ENCODE measurements around the gene CCL8. TPM values are rescaled to one million over a fixed set of nuclear protein-coding genes. Genes with fewer than 3 reads are reported as not detected.
A peak's percentile ranks its signal among the peaks of the same experiment; 100 is the strongest.
"Not testable (repeated sequence)": the region's sequence is repeated elsewhere in the genome, so short reads cannot be mapped to it uniquely, and the experiment has no call there.

CCL8 gene
- total RNA-seq, 1 donor from 2014 or later = not detected

DNA sequence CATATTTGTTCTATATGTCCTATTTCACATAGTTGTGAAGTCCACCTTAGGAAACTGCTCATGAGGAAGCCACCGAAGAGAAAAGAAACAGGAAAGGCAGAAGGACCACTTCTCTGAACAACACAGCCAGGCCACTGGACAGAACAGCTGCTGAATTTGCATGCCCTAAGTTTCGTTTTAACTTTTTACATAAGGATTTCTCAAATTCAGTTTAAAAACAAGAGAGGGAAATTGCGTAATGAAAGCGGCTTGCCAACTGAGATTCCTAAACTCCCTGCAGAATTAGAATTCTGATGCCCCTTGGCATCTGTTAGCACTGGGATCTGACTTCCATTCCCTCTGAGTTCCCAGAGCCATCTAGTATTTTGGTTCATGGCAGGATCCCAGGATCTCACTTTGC is 5.0 kb upstream of the CCL8 start:
- DNase-seq (ENCODE audit: low read depth) = no peak

DNA sequence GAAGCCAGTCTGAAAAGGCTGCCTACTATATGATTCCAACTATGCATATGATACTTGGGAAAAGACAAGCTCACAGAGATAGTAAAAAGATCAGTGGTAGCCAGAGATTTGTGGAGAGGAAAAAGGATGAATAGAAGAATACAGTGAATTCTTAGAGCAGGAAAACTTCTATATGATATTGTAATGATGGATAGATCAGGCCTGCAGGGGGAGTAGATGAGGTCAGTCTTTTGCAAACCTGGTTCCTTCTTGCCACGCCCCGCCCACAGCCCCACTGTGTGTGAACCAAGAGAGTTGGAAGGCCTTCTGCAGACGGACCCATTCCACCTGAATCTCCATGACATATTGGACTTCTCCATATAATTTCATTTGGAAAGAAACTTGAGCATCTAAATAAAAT is 761 bp upstream of the CCL8 start:
- DNase-seq (ENCODE audit: low read depth) = no peak

DNA sequence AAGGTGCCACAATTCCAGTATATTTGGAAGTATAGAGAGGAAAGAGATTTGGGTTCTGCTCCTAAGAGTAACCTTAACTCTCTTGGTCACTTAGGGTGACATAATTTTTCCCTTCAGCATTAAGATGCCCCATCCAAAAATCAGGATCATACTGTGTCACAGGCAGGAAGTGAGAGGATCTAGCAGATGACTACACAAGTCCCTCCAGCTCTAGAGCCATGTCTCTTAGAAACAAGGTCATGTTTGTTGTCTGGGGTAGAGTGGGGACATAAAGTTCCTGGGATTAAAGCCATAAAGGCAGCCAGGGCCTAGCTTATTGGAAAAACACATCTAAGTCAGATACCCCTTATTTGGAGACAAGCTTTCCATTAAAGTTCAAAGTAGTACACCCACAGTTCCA is 2.7 kb downstream of the CCL8 start:
- DNase-seq (ENCODE audit: low read depth) = no peak

DNA sequence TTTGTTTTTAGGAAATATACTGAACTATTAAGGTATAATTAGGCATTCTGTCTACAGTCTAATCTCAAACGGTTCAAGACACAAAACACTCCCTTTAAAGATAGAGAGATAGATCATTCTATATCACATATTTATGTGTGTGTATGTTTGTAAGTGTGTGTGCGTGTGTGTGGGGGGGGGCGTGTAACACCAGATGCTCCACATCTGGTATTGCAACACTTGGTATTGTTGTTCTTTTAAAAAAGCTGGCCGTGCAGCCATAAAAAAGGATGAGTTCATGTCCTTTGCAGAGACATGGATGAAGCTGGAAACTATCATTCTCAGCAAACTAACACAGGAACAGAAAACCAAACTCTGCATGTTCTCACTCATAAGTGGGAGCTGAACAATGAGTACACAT is 8.3 kb downstream of the CCL8 start:
- DNase-seq (ENCODE audit: low read depth) = not testable (repeated sequence)

DNA sequence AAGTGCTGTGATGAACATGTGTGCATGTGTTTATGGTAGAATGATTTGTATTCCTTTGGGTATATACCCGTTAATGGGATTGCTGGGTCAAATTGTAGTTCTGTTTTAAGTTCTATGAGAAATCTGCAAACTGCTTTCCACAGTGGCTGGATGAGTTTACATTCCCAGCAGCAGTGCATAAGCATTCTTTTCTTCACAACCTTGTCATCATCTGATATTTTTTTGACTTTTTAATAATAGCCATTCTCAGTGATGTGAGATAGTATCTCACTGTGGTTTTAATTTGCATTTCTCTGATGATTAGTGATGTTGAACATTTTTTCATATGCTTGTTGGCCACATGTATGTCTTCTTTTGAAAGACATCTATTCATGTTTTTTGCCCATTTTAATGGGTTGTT is 18.5 kb downstream of the CCL8 start:
- no peak for DNase-seq (ENCODE audit: low read depth)

DNA sequence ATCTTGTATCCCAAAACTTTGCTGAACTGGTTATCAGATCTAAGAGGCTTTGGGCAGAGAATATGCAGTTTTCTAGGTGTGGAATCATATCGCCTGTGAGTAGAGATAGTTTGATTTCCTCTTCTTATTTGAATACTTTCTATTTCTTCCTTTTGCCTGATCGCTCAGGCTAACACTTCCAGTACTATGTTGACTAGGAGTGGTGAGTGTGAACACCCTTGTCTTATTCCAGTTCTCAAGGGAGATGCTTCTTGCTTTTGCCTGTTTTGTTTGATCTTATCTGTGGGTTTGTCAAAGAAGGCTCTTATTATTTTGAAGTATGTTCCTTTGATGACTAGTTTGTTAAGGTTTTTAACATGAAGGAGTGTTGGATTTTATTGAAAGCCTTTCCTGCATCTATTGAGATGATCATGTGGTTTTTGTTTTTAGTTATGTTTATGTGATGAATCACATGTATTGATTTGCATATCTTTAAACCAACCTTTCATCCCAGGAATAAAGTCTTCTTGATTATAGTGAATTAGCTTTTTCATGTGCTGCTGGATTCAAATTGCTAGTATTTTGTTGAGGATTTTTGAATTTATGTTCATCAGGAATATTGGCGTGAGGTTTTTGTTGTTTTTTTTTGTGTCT is 20.0 kb downstream of the CCL8 start:
- no peak for DNase-seq (ENCODE audit: low read depth)

DNA sequence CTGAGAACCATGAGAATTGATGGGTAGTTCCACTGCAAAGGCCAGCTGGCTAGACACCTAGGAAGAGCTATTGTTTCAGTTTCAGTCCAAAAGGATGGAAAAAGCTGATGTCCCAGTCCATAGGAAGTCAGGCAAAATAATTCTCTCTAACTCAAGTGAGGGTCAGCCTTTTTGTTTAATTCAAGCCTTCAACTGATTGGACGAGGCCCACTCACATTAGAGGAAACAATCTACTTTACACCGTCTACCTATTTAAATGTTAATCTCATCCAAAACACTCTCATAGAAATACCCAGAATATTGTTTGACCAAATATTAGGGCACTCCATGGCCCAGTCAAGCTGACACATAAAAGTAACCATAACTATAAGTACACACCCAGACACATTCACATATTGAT is 22.7 kb downstream of the CCL8 start:
- DNase-seq (ENCODE audit: low read depth) = no peak

DNA sequence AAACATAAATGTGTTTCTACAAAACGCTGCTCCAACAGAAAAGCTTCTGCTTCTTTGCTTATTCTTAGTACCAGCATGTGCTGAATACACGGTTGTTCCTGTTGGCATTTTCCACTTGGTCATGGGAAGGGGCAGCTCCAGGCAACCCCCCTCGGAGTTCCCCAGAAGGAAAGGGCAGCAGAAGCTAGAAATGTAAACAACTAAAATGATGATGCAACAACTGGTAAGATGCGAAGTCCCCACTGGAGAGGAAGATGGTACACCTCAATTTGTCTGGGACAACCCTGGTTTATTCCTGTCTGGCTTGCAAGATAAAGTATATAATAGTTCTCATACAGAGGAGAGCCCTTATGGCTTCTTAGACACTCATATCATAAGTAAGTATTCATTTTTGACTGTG is 27.8 kb downstream of the CCL8 start:
- DNase-seq (ENCODE audit: low read depth) = no peak

DNA sequence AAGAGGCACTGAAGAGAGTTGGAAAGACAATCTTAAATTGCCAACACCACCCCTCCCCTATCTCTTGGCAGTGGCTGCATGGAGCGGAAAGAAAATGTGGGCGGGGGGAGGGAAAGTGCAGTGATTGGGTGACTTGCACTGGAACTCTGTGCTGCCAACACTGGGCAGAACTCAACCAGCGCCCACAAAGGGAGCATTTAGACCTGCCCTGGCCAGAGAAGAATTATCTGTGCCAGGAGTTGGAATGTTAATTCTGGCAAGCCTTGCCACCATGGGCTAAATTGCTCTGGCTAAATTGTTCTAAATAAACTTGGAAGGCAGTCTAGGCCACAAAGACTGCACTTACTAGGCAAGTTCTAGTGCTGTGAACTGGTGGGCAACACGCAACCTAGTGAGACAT is 30.5 kb downstream of the CCL8 start:
- no peak for DNase-seq (ENCODE audit: low read depth)

DNA sequence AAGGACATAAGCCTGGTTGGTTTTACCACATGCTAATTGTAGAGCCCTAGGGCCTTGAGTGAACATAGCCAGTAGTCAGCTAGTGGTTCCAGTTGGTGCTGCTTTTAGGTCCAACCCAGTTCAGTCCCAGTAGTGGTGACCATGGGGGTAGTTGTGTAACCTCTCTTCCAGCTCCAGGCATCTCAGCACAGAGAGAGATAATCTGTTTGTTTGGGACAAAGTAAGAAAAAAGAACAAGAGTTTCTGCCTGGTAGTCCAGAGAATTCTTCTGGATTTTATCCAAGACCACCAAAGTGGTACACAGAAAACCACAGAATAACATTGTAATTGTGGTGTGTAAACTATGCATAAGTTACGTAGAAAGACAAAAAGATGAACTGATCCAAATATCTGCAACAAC is 31.9 kb downstream of the CCL8 start:
- no peak for DNase-seq (ENCODE audit: low read depth)

DNA sequence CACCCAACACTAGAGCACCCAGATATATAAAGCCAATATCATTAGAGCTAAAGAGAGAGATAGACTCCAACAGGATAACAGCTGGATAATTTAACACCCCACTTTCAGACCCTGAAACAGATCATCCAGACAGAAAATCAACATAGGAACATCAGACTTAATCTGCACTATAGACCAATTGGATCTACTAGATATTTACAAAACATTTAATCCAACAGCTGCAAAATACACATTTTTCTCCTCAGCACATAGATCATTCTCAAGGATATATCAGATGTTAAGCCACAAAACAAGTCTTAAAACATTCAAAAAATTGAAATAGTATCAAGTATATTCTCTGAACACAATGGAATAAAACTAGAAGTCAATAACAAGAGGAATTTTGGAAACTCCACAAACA is 33.0 kb downstream of the CCL8 start:
- no peak for DNase-seq (ENCODE audit: low read depth)

DNA sequence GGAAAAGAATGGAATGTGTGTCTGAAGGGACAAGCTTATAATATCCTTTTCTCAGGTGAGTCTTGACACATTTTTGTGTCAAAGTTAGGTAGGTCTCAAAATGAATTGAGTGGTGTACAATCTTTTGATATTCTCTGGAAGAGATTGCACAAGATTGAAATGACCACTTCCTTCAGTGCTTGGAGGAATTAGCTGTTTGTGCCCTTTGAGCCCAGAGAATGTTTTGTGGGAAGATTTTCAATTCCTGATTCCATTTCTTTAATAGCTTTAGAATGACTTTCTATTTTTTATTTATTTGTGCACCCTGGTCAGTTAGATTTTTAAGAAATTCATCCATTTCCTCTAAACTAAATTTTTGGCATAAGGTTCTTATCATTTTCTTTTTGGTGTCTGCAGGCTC is 35.4 kb downstream of the CCL8 start:
- DNase-seq (ENCODE audit: low read depth) = no peak

DNA sequence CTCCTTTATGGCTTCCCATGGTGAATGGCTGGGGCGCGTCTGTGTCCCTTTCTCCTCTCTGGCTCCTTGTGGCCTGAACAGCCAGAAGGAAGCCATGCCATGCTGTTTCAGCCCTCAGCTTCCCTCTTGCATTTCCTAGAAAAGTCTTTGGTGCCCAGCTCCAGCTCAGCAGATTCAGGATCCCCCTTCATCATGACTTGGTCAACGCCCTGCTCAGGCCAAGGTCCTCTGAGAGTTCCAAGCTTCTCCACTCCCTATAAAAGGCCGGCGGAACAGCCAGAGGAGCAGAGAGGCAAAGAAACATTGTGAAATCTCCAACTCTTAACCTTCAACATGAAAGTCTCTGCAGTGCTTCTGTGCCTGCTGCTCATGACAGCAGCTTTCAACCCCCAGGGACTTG is 37.0 kb downstream of the CCL8 start, which contains the start of gene CCL13:
TSS of gene CCL13 (plus strand) at position 287 of the 400 bp plus-strand sequence. CDS start at position 334, 47 bp downstream.
- no peak for DNase-seq (ENCODE audit: low read depth)

DNA sequence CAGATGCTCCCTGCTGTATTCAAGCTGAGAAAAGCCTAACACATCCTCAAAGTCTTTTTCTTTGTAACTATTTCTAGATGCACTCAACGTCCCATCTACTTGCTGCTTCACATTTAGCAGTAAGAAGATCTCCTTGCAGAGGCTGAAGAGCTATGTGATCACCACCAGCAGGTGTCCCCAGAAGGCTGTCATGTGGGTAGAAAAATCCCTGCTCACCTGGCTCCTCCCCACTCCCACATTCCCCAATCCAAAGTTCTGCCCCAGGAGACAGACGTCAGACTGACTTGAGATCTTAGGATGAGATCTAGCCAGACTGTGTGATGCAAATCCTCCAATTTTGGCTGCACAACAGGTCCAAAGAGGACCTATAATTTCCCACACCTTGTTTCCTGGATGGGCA is 38.2 kb downstream of the CCL8 start:
- DNase-seq (ENCODE audit: low read depth) = no peak

DNA sequence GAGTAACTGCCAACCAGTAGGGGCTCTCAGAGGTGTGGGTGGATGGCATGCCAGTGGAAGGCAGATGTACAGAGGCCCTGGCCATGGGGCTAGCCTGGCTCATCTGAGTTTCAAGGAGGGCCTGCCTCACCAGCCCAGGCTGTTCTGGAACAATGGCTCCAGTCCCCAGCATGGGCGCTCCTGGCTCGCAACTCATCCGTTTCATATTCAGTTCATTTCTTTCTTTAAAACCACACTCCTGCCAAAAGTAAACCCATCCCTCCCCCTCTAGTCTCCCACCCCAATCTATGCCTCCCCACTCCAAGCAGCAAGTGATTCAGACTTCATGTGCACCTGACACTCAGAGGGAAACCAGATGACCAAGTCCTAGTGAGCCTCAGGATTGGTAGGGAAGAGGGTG is 39.4 kb downstream of the CCL8 start:
- DNase-seq (ENCODE audit: low read depth) = no peak

DNA sequence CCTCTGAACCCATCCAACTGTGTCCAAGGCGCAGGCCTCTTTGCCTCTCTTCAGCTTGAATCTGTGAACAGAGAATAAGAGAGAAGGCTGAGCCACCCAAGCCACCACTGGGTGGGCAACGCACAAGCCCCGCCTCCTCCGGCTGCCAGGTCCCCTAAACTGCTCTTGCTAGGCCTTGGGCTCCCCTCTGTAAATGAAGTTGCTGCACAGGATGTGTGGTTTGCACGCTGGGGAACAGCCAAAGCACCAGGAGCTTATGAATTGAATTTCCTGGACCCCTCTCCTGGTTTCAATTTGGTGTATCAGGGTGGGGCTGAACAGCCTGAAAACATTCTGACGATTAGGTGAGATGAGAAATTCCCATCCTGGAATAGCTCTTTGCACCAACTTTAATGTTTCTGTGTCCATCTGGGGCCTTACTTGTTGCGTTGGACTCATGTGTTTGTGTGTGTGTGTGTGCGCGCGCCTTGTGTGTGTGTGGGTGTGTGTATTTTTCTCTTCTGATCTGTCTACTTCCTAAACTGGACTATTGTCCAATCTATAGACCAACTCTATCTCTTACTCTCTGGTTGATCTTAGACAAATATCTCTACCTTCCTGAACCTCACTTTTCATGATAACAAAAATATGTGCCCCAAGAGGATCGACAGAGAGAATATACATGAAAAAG is 41.5 kb downstream of the CCL8 start:
- no peak for DNase-seq (ENCODE audit: low read depth)

DNA sequence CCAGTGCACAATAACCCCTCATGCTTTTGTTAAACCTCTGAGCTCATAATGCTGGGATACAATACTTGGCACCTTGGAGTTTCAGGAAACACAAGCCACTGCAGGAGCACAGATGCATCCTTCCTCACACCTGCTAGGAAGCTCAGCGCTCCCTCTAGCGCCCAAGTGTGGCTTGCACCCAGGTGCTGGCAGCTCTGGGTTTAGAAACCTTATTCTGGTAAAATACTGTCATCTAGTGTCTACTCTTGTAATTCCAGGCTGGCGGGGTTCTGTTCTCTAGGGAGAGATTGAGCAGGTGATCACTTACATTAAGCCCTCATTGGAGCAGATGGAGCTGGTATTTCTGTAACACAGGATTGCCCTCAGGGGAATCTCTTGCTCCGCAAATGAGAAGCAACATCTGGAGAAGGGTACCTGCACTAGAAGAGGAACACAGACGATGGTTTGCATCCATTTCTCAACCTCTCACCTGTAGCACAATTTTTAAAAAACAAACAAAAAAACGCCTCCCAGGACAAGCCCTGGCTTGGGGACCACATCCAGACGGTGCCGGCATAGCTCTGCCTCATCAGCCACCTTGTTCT is 42.3 kb downstream of the CCL8 start:
- peak; percentile 82 for DNase-seq (ENCODE audit: low read depth)

DNA sequence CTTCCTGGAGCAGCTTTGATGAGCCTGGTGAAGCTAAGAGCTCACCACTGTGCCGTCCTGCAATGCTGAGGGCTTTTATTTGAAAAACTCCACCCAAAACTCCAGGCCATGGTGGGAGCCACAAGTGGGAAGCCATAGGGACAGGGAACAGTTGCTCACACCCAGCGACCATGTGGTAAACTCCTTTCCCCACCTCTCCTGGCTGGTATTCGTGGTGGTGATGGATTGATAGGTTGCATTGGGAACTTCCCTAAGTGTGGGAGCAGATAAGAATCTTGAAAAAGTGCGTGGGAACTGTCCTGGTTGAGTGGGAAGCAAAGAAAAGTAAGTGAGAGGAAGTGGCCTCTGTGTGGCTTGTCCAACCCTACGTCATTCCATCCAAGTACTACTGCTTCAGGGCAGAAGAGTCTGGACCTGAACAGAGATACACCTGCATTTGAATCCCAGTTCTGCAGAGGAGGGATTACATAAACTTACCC is 44.0 kb downstream of the CCL8 start, which contains the start of gene CCL1:
TSS of gene CCL1 (minus strand) at position 51 of the 479 bp plus-strand sequence. CDS start 72 bp downstream, outside the sequence.
- DNase-seq (ENCODE audit: low read depth) = no peak

DNA sequence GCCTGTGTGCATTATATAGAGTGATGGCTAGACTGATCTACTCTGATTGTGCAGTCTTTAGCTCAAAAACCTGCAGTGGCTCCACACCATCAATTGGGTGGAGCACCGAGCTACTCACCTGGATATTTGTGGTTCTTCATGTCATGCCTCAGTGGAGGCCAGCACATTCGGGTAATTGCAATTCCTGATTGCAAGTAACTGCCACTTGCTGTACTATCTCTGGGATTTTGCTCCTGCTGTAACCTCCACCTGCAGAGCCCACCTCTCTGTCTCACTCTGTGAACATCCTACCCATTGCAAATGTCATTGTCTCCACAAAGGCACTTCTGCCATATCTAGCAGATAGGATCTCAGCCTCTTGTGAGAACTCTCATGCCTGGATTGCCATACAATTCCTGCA is 45.5 kb downstream of the CCL8 start:
- DNase-seq (ENCODE audit: low read depth) = no peak

DNA sequence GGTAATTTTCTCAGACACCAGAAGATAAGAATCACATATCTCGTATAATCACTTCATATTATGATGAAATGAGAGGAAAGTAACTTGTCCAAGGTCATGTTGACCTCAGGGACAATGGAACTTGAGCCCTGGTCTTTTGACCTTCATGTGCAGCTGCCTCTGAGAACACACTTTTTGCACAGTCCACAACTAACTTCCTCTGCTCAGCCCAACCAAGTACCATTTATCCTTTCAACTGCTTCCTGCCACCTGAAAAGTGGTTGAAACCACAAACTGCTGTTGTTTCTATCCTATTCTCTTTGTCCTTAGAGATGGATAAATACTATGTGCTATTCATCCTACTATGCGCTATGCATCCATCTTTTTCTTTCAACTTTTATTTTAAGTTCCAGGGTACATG is 46.1 kb downstream of the CCL8 start:
- no peak for DNase-seq (ENCODE audit: low read depth)

DNA sequence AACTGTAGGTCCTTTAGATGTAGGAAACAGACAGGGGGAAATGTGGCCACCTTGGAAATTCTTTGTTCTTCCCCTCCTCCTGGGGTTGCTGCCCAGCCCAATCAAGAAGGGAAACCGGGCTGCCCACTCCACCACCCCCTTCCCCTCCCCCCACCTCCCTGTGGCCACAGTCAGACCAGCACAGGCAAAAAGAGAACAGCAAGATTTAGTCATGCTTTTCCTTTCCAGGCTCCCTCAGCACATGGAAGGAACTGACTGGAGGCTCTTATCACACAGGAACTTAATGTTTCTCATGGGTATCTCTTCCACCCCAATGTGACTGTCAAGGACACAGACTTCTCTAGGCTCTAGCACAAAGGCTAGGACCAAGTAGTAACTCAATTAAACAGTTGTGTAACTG is 46.8 kb downstream of the CCL8 start:
- DNase-seq (ENCODE audit: low read depth) = no peak

DNA sequence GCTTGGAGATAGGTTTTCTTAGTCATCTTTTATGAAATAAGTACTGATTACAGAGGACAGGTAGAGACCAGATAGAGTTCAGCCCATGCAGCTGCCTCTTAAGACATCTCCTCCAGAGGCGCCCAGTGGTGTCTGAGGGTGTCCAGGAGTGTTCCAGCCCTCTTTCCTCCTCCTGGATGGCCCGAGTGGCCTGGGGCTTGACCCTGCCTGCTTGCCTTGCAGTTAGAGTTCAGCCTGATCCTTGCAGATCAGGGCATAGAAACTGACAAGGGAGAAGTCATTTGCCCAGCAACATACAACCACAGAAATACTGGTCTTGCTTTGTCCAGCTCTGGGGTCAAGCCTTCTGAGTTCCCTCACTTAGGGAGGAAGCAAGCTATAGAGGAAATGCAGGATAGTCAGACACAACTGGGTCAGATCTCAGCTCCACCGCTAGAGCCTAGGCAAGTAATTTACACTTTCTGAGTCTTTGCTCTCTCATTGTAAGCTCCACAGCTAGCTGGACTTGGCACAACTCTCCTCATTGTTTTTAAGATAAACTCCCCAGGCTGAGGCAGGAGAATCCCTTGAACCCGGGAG is 47.4 kb downstream of the CCL8 start:
- no peak for DNase-seq (ENCODE audit: low read depth)

Data from renal cortical epithelial cell (primary cell).